ENCODE measurements around the gene KRT3.

Gene KRT3

GRCh38 chr12:52795694-52796428, at the start of gene KRT3:
Gene KRT3 (minus strand): TSS chr12:52796117. CDS start chr12:52796042, 75 bp downstream.
- H3K4me1 ChIP-seq (ENCODE audit: insufficient read depth, low read length), result no peaks in the 10 kb centered on the region
- TF ChIP-seq CTCF (IDR thresholded peaks at IDR 0.05; ENCODE audit: borderline replicate concordance, extremely low read depth, low read length, poor library complexity, severe bottlenecking) (no peak), EZH2 (IDR thresholded peaks at IDR 0.05; ENCODE audit: borderline replicate concordance, low read depth, low read length, severe bottlenecking) (no peak)
- H3K4me3 ChIP-seq (ENCODE audit: low read depth in 1 of 2, low read length in 2 of 2), result no peak within 1 kb of the TSS
- H3K27me3 ChIP-seq (ENCODE audit: insufficient read depth, low read length, poor library complexity), result no peaks in the 10 kb centered on the region
- no peak within 1 kb of the TSS for H3K27ac ChIP-seq (ENCODE audit: low read length)
- ATAC-seq (ENCODE audit: insufficient read depth, low read depth), result no peak
- DNase-seq, result no peak
- H3K9ac ChIP-seq (ENCODE audit: low read depth, low read length), result no peak within 1 kb of the TSS
- H4K20me1 ChIP-seq (ENCODE audit: insufficient read depth, low read length), result 0 out of 2 replicates have a peak, but pooled peaks cover 2% of the 10 kb centered on the region
- no peaks in the 10 kb centered on the region for H3K9me3 ChIP-seq (ENCODE audit: insufficient read depth, low read length, severe bottlenecking)
- H3K36me3 ChIP-seq (ENCODE audit: insufficient read depth, low read length), result no peaks in the 10 kb centered on the region
- no peaks in the 10 kb centered on the region for H3K79me2 ChIP-seq (ENCODE audit: insufficient read depth, low read length)
- H3K4me2 ChIP-seq (ENCODE audit: insufficient read depth, low read length), result no peak within 1 kb of the TSS
- no peak within 1 kb of the TSS for H2AFZ ChIP-seq (ENCODE audit: low read depth, low read length)

- DNase-seq (no peak), ATAC-seq (ENCODE audit: insufficient read depth, low read depth) (no peak)
- TF ChIP-seq EZH2 (IDR thresholded peaks at IDR 0.05; ENCODE audit: borderline replicate concordance, low read depth, low read length, severe bottlenecking), result no peak
- no peak for TF ChIP-seq CTCF (IDR thresholded peaks at IDR 0.05; ENCODE audit: borderline replicate concordance, extremely low read depth, low read length, poor library complexity, severe bottlenecking)
- no peak overlapping the region for H3K4me3 ChIP-seq (ENCODE audit: low read depth in 1 of 2, low read length in 2 of 2)
- no peaks in the 10 kb centered on the region for H3K4me1 ChIP-seq (ENCODE audit: insufficient read depth, low read length)
- no peaks in the 10 kb centered on the region for H3K27me3 ChIP-seq (ENCODE audit: insufficient read depth, low read length, poor library complexity)
- H3K27ac ChIP-seq (ENCODE audit: low read length), result no peak overlapping the region
- H3K9me3 ChIP-seq (ENCODE audit: insufficient read depth, low read length, severe bottlenecking), result no peaks in the 10 kb centered on the region
- H3K79me2 ChIP-seq (ENCODE audit: insufficient read depth, low read length), result no peaks in the 10 kb centered on the region
- no peaks in the 10 kb centered on the region for H4K20me1 ChIP-seq (ENCODE audit: insufficient read depth, low read length)
- no peak overlapping the region for H3K9ac ChIP-seq (ENCODE audit: low read depth, low read length)
- H3K4me2 ChIP-seq (ENCODE audit: insufficient read depth, low read length), result no peak overlapping the region
- H3K36me3 ChIP-seq (ENCODE audit: insufficient read depth, low read length), result no peaks in the 10 kb centered on the region
- no peak overlapping the region for H2AFZ ChIP-seq (ENCODE audit: low read depth, low read length)
Measured at GRCh38 chr12:52844386-52844785, 48.5 kb upstream of the KRT3 start.

GRCh38 chr12:52839436-52840105, 43.7 kb upstream of the KRT3 start:
- peaks cover 4% of the 10 kb centered on the region; the same call in 1 of the 2 replicates for H4K20me1 ChIP-seq (ENCODE audit: insufficient read depth, low read length)
- ATAC-seq (ENCODE audit: insufficient read depth, low read depth) (no peak), DNase-seq (no peak)
- H3K4me1 ChIP-seq (ENCODE audit: insufficient read depth, low read length), result no peaks in the 10 kb centered on the region
- TF ChIP-seq EZH2 (IDR thresholded peaks at IDR 0.05; ENCODE audit: borderline replicate concordance, low read depth, low read length, severe bottlenecking), result no peak
- H3K9ac ChIP-seq (ENCODE audit: low read depth, low read length), result no peak overlapping the region
- H2AFZ ChIP-seq (ENCODE audit: low read depth, low read length), result no peak overlapping the region
- H3K79me2 ChIP-seq (ENCODE audit: insufficient read depth, low read length), result no peaks in the 10 kb centered on the region
- H3K27me3 ChIP-seq (ENCODE audit: insufficient read depth, low read length, poor library complexity), result peaks cover 17% of the 10 kb centered on the region
- H3K36me3 ChIP-seq (ENCODE audit: insufficient read depth, low read length), result no peaks in the 10 kb centered on the region
- no peaks in the 10 kb centered on the region for H3K9me3 ChIP-seq (ENCODE audit: insufficient read depth, low read length, severe bottlenecking)
- no peak overlapping the region for H3K27ac ChIP-seq (ENCODE audit: low read length)
- no peak overlapping the region for H3K4me2 ChIP-seq (ENCODE audit: insufficient read depth, low read length)
- H3K4me3 ChIP-seq (ENCODE audit: low read depth in 1 of 2, low read length in 2 of 2), result no peak overlapping the region
